ENCODE results near the gene SLC25A13.

SLC25A13 gene

DNA sequence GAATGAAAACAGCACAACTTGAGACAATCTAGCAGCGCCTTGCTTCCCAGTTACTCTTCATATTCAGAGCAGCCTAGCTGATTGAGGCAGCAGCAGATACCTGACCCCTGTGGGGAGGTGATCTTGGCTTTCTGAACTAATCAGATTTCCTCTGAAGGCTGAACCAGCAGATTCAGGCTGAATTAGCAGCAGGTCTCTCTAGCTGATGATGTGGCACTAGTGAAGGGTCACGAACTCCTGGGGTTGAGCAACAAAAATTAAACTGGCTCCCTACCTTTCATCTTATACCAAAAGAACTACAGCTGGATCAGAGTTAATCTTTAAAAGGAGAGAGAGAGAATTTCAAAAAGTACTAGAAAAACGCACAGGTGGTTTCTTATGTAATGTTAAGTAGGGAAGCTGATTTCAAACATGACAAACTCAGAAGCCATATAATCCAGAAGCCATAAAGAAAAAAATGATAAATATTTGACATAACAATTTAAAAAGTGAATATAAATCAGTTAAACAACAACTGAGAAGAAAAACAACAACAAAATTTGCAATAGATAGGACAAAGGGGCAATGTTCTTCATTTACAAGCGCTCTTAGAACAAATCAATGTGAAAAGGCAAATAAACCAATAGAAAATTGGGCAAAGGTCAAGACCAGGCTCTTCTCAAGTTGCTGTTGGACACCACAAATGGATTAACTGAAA, 13.5 kb downstream of the SLC25A13 start:
- peak; percentile 17 for DNase-seq (ENCODE audit: low read depth)
- H3K4me3 ChIP-seq (ENCODE audit: control insufficient read depth, low read depth, low read length), result no peak overlapping the region
- TF ChIP-seq, protein P1, sequence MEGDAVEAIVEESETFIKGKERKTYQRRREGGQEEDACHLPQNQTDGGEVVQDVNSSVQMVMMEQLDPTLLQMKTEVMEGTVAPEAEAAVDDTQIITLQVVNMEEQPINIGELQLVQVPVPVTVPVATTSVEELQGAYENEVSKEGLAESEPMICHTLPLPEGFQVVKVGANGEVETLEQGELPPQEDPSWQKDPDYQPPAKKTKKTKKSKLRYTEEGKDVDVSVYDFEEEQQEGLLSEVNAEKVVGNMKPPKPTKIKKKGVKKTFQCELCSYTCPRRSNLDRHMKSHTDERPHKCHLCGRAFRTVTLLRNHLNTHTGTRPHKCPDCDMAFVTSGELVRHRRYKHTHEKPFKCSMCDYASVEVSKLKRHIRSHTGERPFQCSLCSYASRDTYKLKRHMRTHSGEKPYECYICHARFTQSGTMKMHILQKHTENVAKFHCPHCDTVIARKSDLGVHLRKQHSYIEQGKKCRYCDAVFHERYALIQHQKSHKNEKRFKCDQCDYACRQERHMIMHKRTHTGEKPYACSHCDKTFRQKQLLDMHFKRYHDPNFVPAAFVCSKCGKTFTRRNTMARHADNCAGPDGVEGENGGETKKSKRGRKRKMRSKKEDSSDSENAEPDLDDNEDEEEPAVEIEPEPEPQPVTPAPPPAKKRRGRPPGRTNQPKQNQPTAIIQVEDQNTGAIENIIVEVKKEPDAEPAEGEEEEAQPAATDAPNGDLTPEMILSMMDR (conservative IDR thresholded peaks at IDR 0.05; ENCODE audit: control insufficient read depth, insufficient read depth, low read depth, low read length), result no peak

DNA sequence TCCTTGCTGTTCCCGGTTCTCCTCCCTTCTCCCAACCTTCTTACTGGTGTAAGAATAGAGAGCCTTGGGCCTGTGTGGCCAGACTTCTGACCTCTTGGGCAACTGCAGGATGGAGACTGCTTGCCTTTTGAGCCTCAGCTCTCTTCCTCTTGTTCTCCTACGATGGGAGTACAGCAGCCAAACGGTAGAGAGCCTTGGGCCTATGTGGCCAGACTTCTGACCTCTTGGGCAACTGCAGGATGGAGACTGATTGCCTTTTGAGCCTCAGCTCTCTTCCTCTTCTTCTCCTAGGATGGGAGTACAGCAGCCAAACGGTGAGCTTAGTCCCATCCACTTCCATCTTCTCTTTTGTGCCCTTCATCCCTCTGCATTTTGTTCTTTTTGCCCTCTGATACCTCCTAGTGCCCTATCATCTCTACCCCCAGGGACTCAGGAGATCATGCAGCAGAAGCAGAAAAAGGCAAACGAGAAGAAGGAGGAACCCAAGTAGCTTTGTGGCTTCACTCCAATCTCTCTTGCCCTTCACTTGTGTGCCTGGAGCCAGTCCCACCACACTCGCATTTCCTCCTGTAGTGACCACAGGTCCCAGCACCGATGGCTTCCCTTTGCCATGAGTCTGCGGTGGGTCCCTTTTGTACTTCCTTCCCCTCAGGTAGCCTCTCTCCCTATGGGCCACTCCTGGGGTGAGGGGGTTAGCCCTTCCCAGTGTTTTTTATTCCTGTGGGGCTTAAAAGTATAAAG, 15.3 kb downstream of the SLC25A13 start:
- DNase-seq (ENCODE audit: low read depth), result no peak
- TF ChIP-seq, protein P1 (conservative IDR thresholded peaks at IDR 0.05; ENCODE audit: control insufficient read depth, insufficient read depth, low read depth, low read length), result no peak
- H3K4me3 ChIP-seq (ENCODE audit: control insufficient read depth, low read depth, low read length), result no peak overlapping the region

- TF ChIP-seq, protein P1 (conservative IDR thresholded peaks at IDR 0.05; ENCODE audit: control insufficient read depth, insufficient read depth, low read depth, low read length), result no peak
- H3K4me3 ChIP-seq (ENCODE audit: control insufficient read depth, low read depth, low read length), result no peak overlapping the region
- DNase-seq (ENCODE audit: low read depth), result no peak
Measured at GRCh38 chr7:96305915-96306314, 16.0 kb downstream of the SLC25A13 start.

DNA sequence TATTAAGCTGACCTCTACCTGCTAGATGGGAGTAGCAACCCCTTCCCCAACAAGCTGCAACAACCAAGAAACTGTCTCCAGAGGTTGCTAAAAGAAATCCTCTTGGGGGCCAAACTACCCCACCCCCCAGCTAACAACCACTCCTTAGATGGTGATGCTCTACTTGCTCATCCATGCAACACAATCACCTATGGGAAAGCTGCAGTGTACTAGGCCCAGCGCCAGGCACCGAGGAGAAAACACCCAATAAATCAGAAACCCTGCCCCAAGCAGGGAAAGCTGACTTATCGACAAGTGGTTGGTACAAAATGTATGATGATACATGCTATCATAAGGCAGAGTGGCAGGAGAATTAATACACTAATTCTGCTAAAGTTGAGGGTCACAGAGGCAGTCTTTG, 17.3 kb downstream of the SLC25A13 start:
- TF ChIP-seq, protein P1 (conservative IDR thresholded peaks at IDR 0.05; ENCODE audit: control insufficient read depth, insufficient read depth, low read depth, low read length), result no peak
- H3K4me3 ChIP-seq (ENCODE audit: control insufficient read depth, low read depth, low read length), result no peak overlapping the region
- peak; percentile 76 for DNase-seq (ENCODE audit: low read depth)

DNA sequence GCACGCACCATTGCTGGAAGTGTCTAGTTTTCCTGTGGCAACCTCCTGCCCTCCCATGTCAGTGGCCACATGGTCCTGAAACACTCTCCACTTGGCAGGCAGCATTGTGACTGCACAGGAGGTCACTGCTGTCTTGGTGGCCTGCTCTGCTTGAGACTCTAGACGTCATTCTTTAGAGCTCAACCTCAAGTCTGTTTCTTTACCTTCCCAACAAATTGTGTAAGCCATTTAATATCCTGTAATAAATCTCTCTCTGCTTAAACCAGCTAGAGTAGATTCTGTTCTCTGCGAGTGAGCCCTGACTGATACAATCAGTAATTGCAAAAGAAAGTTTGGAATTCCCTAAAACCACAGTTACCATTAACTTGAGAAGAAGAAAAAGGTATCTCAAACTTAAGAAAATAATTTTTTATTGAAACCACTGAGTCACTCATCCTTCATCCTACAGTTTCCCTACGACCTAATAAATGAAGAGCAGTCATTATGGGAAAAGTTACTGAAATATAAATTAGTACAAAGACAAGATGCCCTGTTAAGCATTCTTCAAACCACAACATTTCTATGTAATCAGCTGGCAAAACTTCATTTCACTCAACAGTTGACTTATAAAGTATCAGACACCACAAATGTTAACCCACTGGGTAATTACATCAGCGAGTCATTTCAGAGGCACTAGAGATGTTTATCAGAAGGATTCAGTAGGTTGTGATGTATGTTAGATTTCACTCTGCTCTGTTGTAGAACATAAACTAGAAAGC, 18.0 kb downstream of the SLC25A13 start:
- no peak overlapping the region for H3K4me3 ChIP-seq (ENCODE audit: control insufficient read depth, low read depth, low read length)
- TF ChIP-seq, protein P1 (conservative IDR thresholded peaks at IDR 0.05; ENCODE audit: control insufficient read depth, insufficient read depth, low read depth, low read length), result no peak
- peak; percentile 78 for DNase-seq (ENCODE audit: low read depth)

- TF ChIP-seq, protein P1 (conservative IDR thresholded peaks at IDR 0.05; ENCODE audit: control insufficient read depth, insufficient read depth, low read depth, low read length), result no peak
- H3K4me3 ChIP-seq (ENCODE audit: control insufficient read depth, low read depth, low read length), result no peak overlapping the region
- no peak for DNase-seq (ENCODE audit: low read depth)
Measured at GRCh38 chr7:96303105-96303685, 18.7 kb downstream of the SLC25A13 start.

All from fibroblast of mammary gland (primary cell).